ENCODE data around the gene CRK. TPM values are rescaled to one million over a fixed set of nuclear protein-coding genes. Genes with fewer than 3 reads are reported as not detected.

CRK gene
- total RNA-seq (10 to 100 TPM; 26.4 to 60.4 (median 33.1) TPM), polyA plus RNA-seq (10 to 100 TPM; 29.7 to 48.0 (median 40.4) TPM)
- long read RNA-seq, donor 1, transcript CRK-201 (3 exons, 3,880 nt): major isoform, 13 of 31 reads
- long read RNA-seq, donor 1, transcript CRK-202 (3 exons, 3,675 nt): minor isoform, 10 of 31 reads
- long read RNA-seq, donor 1, partial matches to known transcripts: 2 of 31 reads
- long read RNA-seq, donor 1, other reads (novel, unspliced or antisense): 6 of 31 reads
- long read RNA-seq, donor 2, transcript CRK-202 (3 exons, 3,675 nt): major isoform, 52 of 134 reads
- long read RNA-seq, donor 2, transcript CRK-201 (3 exons, 3,880 nt): major isoform, 52 of 134 reads
- long read RNA-seq, donor 2, partial matches to known transcripts: 7 of 134 reads
- long read RNA-seq, donor 2, other reads (novel, unspliced or antisense): 23 of 134 reads

DNA sequence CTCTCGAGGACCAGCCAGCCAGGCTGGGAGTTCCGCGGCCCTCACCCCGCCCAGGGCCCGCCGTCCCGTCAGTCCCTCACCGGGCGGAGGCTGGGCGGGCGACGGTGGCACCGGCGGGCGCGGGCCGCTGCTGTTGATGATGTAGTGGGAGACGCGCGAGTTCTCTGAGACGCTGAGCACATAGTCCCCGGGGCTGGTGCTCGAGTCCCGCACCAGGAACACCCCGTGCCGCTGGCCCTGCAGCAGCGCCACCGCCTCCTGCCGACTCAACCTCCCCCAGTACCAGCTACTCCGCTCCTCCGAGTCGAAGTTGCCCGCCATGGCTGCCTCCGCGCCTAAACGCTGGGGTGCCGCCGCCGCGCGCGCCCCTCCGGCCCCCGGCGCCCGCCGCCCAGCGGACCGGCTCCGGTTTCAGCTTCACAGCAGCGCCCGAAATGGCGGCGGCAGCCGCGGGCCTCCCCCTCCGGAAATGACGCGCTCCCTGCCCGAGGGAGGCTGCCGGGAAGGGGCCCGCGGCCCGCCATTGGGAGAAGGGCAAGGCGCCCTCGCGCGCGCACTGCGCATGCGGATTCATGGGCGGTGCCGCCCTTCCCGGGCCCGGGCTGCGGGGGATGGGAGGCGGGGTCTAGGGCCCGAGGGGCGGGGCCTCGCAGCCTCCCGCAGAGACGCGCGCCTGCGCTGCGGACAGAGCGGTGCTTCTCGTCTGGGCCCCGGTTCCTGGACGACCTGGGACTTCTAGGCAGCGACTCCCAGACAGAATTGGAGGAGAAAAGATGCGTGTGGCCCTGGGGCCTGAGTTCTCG is at the start of gene CRK:
Gene CRK (minus strand): TSS at position 436 of the 803 bp plus-strand sequence. CDS start 115 bp downstream, at position 321.
- H3K27me3 ChIP-seq (ENCODE audit: insufficient read depth in 3 of 3, low read length in 2 of 3): no peaks in the 10 kb centered on the region
- peak; percentile 86 to 92 (median 90) for ATAC-seq
- peak; percentile 97 to 99 for DNase-seq
- peak within 1 kb of the TSS; percentile 95 for H3K27ac ChIP-seq
- H3K9me3 ChIP-seq: no peaks in the 10 kb centered on the region
- peaks cover 2 to 12% of the 10 kb centered on the region in 2 donors for H3K36me3 ChIP-seq (ENCODE audit: insufficient read depth in 1 of 2, low read depth in 1 of 2)
- TF ChIP-seq CTCF (IDR thresholded peaks at IDR 0.05): no peak
- 0 to 1% (median 0%) methylated on average over 67 to 93 of the region's 93 CpGs for WGBS, 3 donors
- H3K4me3 ChIP-seq: peak within 1 kb of the TSS; percentile 95
- peaks cover 45% of the 10 kb centered on the region for H3K4me1 ChIP-seq
- intact Hi-C loops (cut with DNase I): loop anchor here (1.0 to 10.0 kb wide), 4 partner anchors 52 to 89 kb away; partner anchors contain the start of gene INPP5K (in 1 of the 2)

- no peaks in the 10 kb centered on the region for H3K9me3 ChIP-seq
- H3K4me3 ChIP-seq: no peak overlapping the region
- intact Hi-C loops (cut with DNase I): no loop called here
- DNase-seq (no peak), ATAC-seq (no peak)
- no peak overlapping the region for H3K27ac ChIP-seq
- H3K4me1 ChIP-seq: peaks cover 6% of the 10 kb centered on the region
- TF ChIP-seq CTCF (IDR thresholded peaks at IDR 0.05): no peak
- H3K36me3 ChIP-seq (ENCODE audit: insufficient read depth in 1 of 2, low read depth in 1 of 2): peaks cover 0 to 72% of the 10 kb centered on the region in 2 donors
- WGBS, 3 donors: 84 to 93% (median 87%) methylated on average over 5 of the region's 5 CpGs
- no peaks in the 10 kb centered on the region for H3K27me3 ChIP-seq (ENCODE audit: insufficient read depth in 3 of 3, low read length in 2 of 3)
Measured at GRCh38 chr17:1505586-1505985, 49.6 kb upstream of the CRK start.

- no peak overlapping the region for H3K4me3 ChIP-seq
- DNase-seq (no peak), ATAC-seq (no peak)
- no peak for TF ChIP-seq CTCF (IDR thresholded peaks at IDR 0.05)
- H3K36me3 ChIP-seq (ENCODE audit: insufficient read depth in 1 of 2, low read depth in 1 of 2): peaks cover 0 to 72% of the 10 kb centered on the region in 2 donors
- 89 to 100% (median 94%) methylated on average over 3 of the region's 3 CpGs for WGBS, 3 donors
- no peaks in the 10 kb centered on the region for H3K27me3 ChIP-seq (ENCODE audit: insufficient read depth in 3 of 3, low read length in 2 of 3)
- H3K4me1 ChIP-seq: no peaks in the 10 kb centered on the region
- no peaks in the 10 kb centered on the region for H3K9me3 ChIP-seq
- no peak overlapping the region for H3K27ac ChIP-seq
- intact Hi-C loops (cut with DNase I): no loop called here
Measured at GRCh38 chr17:1504866-1505265, 48.8 kb upstream of the CRK start.

GRCh38 chr17:1503699-1504098 is 47.7 kb upstream of the CRK start:
- Histone ChIP-seq H3K27me3 (ENCODE audit: insufficient read depth in 3 of 3, low read length in 2 of 3) (no peaks in the 10 kb centered on the region), H3K9me3 (no peaks in the 10 kb centered on the region), H3K36me3 (ENCODE audit: insufficient read depth in 1 of 2, low read depth in 1 of 2) (peaks cover 0 to 74% of the 10 kb centered on the region in 2 donors), H3K27ac (no peak overlapping the region), H3K4me3 (no peak overlapping the region), H3K4me1 (no peaks in the 10 kb centered on the region)
- no peak for TF ChIP-seq CTCF (IDR thresholded peaks at IDR 0.05)
- ATAC-seq (peak in 1 of 4 donors; percentile 60), DNase-seq (no peak)
- 54 to 72% (median 55%) methylated on average over 10 of the region's 10 CpGs for WGBS, 3 donors
- intact Hi-C loops (cut with DNase I): no loop called here
